Neural cell (in vitro differentiated cells): ENCODE measurements around the gene CCDC12.

Experiments
- EP300 ChIP-seq: fragments of 450-650 bp; conservative IDR thresholded peaks from 2 replicates; pipeline ENCODE4 v1.6.1; 2014; ENCODE audit warnings: antibody characterized with exemption, mild to moderate bottlenecking, moderate library complexity; ENCODE audit not compliant: poor library complexity, severe bottlenecking
- EZH2 ChIP-seq: fragments of 200-600, 300-800 bp; shearing (Covaris generic), sonication (generic); IDR thresholded peaks from 2 replicates; pipeline ENCODE4 v1.6.1; 2014; ENCODE audit warnings: antibody characterized with exemption, low read length, borderline replicate concordance, mild to moderate bottlenecking; ENCODE audit not compliant: insufficient read depth, poor library complexity, severe bottlenecking
- MXI1 ChIP-seq: fragments of 450-650 bp; conservative IDR thresholded peaks from 2 replicates; pipeline ENCODE4 v1.6.1; 2014; ENCODE audit warnings: antibody characterized with exemption, mild to moderate bottlenecking; ENCODE audit not compliant: poor library complexity, severe bottlenecking
- POLR2AphosphoS5 ChIP-seq: IDR thresholded peaks from 2 replicates; pipeline ENCODE4 v1.6.1; 2012
- RAD21 ChIP-seq: fragments of 450-650 bp; conservative IDR thresholded peaks from 2 replicates; pipeline ENCODE4 v1.6.1; 2014; ENCODE audit warnings: antibody characterized with exemption, mild to moderate bottlenecking, moderate library complexity
- SMC3 ChIP-seq: fragments of 450-650 bp; conservative IDR thresholded peaks from 2 replicates; pipeline ENCODE4 v1.6.1; 2014; ENCODE audit warnings: antibody characterized with exemption, mild to moderate bottlenecking, moderate library complexity; ENCODE audit not compliant: poor library complexity
- TAF1 ChIP-seq: IDR thresholded peaks from 2 replicates; pipeline ENCODE4 v1.6.1; 2012; ENCODE audit warnings: low read depth
- TF ChIP-seq, protein P1 (sequence below): fragments of 450-650 bp; IDR thresholded peaks from 2 replicates; pipeline ENCODE4 v1.5.1; 2014; ENCODE audit warnings: antibody characterized with exemption, mild to moderate bottlenecking, moderate library complexity; ENCODE audit not compliant: poor library complexity, severe bottlenecking
- TF ChIP-seq, protein P2 (sequence below): IDR thresholded peaks from 2 replicates; pipeline ENCODE4 v1.6.1; 2012; ENCODE audit warnings: borderline replicate concordance

DNA sequence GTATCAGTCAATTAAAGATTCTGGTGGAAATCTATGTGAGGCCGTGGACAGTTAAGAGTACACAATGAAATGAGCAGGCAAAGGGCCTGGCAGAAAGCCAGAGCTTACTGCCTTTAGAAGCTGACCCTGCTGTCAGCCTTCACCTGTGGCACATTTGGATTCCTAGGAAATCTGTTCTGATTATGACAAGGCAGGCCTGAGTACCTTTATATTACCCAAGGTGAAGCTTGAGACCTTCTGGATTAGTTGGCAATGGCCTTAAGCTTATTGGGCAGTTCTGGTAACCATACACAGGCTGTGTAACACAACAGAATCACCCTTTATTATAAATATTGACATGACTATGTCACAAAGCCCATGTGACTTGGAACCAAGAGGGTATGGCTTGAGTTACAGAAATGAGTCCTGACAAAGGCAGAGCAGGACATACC lies 46.1 kb upstream of the CCDC12 start:
- TF ChIP-seq, protein P1, sequence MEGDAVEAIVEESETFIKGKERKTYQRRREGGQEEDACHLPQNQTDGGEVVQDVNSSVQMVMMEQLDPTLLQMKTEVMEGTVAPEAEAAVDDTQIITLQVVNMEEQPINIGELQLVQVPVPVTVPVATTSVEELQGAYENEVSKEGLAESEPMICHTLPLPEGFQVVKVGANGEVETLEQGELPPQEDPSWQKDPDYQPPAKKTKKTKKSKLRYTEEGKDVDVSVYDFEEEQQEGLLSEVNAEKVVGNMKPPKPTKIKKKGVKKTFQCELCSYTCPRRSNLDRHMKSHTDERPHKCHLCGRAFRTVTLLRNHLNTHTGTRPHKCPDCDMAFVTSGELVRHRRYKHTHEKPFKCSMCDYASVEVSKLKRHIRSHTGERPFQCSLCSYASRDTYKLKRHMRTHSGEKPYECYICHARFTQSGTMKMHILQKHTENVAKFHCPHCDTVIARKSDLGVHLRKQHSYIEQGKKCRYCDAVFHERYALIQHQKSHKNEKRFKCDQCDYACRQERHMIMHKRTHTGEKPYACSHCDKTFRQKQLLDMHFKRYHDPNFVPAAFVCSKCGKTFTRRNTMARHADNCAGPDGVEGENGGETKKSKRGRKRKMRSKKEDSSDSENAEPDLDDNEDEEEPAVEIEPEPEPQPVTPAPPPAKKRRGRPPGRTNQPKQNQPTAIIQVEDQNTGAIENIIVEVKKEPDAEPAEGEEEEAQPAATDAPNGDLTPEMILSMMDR = no peak
- TF ChIP-seq, protein P2, sequence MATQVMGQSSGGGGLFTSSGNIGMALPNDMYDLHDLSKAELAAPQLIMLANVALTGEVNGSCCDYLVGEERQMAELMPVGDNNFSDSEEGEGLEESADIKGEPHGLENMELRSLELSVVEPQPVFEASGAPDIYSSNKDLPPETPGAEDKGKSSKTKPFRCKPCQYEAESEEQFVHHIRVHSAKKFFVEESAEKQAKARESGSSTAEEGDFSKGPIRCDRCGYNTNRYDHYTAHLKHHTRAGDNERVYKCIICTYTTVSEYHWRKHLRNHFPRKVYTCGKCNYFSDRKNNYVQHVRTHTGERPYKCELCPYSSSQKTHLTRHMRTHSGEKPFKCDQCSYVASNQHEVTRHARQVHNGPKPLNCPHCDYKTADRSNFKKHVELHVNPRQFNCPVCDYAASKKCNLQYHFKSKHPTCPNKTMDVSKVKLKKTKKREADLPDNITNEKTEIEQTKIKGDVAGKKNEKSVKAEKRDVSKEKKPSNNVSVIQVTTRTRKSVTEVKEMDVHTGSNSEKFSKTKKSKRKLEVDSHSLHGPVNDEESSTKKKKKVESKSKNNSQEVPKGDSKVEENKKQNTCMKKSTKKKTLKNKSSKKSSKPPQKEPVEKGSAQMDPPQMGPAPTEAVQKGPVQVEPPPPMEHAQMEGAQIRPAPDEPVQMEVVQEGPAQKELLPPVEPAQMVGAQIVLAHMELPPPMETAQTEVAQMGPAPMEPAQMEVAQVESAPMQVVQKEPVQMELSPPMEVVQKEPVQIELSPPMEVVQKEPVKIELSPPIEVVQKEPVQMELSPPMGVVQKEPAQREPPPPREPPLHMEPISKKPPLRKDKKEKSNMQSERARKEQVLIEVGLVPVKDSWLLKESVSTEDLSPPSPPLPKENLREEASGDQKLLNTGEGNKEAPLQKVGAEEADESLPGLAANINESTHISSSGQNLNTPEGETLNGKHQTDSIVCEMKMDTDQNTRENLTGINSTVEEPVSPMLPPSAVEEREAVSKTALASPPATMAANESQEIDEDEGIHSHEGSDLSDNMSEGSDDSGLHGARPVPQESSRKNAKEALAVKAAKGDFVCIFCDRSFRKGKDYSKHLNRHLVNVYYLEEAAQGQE = no peak
- TF ChIP-seq TAF1 = no peak
- TF ChIP-seq SMC3 = no peak
- no peak for TF ChIP-seq EZH2
- TF ChIP-seq EP300 = no peak
- TF ChIP-seq MXI1 = no peak
- TF ChIP-seq RAD21 = no peak
- TF ChIP-seq POLR2AphosphoS5 = no peak
